GM12865 (cell line): Measurements from ENCODE around the gene DAZAP1.

Experiments
- DNase-seq: peaks from one replicate; pipeline ENCODE4 v3.0.0; 2010; ENCODE audit warnings: low read depth
- H3K4me3 ChIP-seq: 2 replicates; pipeline ENCODE4 v1.5.1; 2011; ENCODE audit warnings: mild to moderate bottlenecking, low read depth, low read length, control low read depth
- CTCF ChIP-seq: IDR thresholded peaks from 2 replicates; pipeline ENCODE4 v1.5.1; 2011; ENCODE audit warnings: low read length, control low read depth, low read depth, inconsistent platforms; ENCODE audit not compliant: insufficient read depth; ENCODE audit errors: missing control alignments

The DAZAP1 gene

DNA sequence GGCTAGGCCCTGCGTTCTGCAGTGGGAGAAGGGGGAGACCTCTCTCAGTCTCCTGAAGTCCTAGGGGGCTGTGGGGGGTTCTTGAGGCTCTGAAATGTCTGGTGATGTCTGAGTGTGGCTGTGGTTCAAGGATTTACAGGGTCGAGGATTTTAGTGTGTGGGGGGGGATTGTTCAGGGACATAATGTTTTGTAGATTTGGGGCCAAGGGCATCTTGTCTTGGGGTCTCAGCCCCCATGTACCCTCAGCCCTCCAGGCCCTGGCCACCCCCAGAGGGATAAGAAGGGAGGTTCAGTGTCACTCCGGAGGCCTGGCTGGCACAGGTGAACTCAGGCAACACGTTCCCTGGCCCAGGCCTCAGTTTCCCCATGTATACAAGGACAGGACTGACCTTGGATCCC is 40.1 kb downstream of the DAZAP1 start:
- TF ChIP-seq CTCF: no peak
- DNase-seq: no peak
- H3K4me3 ChIP-seq: no peak overlapping the region

GRCh38 chr19:1447944-1448343 is 40.6 kb downstream of the DAZAP1 start:
- no peak overlapping the region for H3K4me3 ChIP-seq

DNA sequence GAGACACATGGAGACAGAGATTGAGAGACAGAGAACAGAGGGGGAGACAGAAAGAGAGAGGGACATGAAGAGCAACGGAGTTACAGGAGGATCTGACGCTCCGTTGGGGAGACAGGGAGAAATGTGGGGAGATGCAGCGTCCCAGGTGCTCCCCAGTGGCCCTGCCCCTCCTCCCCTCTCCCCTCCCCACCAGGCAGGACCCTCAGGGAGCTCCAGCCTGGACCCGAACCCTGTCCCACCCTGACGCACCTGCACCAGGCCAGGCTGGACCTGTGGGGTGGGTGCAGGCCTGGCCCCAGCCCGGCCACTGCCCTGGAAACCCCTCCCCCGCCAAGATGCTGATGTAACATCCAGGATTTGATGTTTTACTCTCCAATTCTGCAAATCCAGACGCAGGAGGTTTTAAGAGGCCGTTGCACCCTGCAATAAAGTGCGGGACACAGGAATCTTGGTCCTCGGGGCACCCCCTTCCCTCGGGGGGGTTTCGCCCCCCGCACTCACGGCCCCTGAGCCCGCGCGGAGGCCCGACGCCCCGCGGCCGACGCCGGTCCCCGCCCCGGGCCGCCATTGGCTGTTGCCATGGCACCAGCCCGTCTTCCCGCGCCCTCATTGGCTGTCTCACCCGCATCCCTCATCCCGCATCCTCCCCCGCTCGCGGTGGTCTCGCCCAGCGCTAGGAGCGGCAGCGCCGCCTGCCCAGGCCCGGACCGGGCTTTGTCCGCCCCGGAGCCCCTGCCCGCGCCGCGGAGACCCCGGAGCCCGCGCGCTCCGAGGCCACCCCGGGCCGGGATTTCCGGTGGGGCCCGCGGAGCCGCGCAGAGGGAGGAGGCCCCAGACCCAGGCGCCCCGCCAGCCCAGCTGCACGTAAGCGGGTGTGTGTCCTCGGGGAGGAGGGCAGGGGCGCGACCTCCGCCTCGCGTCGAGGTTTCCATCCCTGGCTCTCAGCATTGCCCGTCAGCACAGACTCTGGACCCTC is 42.4 kb downstream of the DAZAP1 start, which contains the start of gene APC2:
Gene APC2, plus strand, starts transcription at position 655 of the 976 bp plus-strand sequence. CDS start 2,881 bp downstream, outside the sequence.
- no peak for TF ChIP-seq CTCF

More at GRCh38 chr19:1447944-1448343, 40.6 kb downstream of the DAZAP1 start:
- no peak for TF ChIP-seq CTCF
- no peak for DNase-seq

GRCh38 chr19:1450735-1451731 is 43.6 kb downstream of the DAZAP1 start:
- no peak overlapping the region for H3K4me3 ChIP-seq
- no peak for DNase-seq
- no peak for TF ChIP-seq CTCF

More for the DNA sequence above, 42.4 kb downstream of the DAZAP1 start, which contains the start of gene APC2:
- no peak within 1 kb of the TSS for H3K4me3 ChIP-seq
- DNase-seq: no peak

GRCh38 chr19:1451916-1452801 is 44.8 kb downstream of the DAZAP1 start:
- no peak for TF ChIP-seq CTCF
- no peak overlapping the region for H3K4me3 ChIP-seq
- no peak for DNase-seq
